Stimulated activated CD4-positive, alpha-beta T cell treated with anti-CD3 and anti-CD28 coated beads, TNF-alpha, amount 100 ng/mL, for 48 hours (primary cell): Measurements from ENCODE around the gene OSBPL1A.
A peak's percentile ranks its signal among the peaks of the same experiment; 100 is the strongest.

Experiments
- DNase-seq, 3 donors: peaks; one replicate each; pipeline ENCODE4 v3.0.0-alpha.2; 2020; ENCODE audit warnings: low read depth in 3 of 3

OSBPL1A gene

GRCh38 chr18:24397694-24398368 is at the start of gene OSBPL1A:
OSBPL1A (minus strand) TSS chr18:24397824; CDS start chr18:24377533, 20,291 bp downstream.
- DNase-seq, result peak; percentile 52 to 66 (median 58)

- no peak for DNase-seq
Measured at GRCh38 chr18:24446953-24447538, 49.4 kb upstream of the OSBPL1A start.

GRCh38 chr18:24446453-24446852 is 48.8 kb upstream of the OSBPL1A start:
- DNase-seq, result no peak

- DNase-seq, result no peak
Measured at GRCh38 chr18:24443870-24444269, 46.2 kb upstream of the OSBPL1A start.

GRCh38 chr18:24436939-24437338 is 39.3 kb upstream of the OSBPL1A start:
- no peak for DNase-seq

- DNase-seq, result no peak
Measured at GRCh38 chr18:24432618-24433017, 35.0 kb upstream of the OSBPL1A start.

GRCh38 chr18:24429188-24429587 is 31.6 kb upstream of the OSBPL1A start:
- DNase-seq, result no peak

GRCh38 chr18:24428709-24429108 is 31.1 kb upstream of the OSBPL1A start:
- DNase-seq, result no peak

- no peak for DNase-seq
Measured at GRCh38 chr18:24427484-24427883, 29.9 kb upstream of the OSBPL1A start.

- DNase-seq, result peak; percentile 58 to 74 (median 60)
Measured at GRCh38 chr18:24426398-24427294, 29.0 kb upstream of the OSBPL1A start, which contains the start of gene IMPACT. IMPACT (plus strand) TSS chr18:24426670; CDS start chr18:24426757, 87 bp downstream.

- DNase-seq, result no peak
Measured at GRCh38 chr18:24426073-24426397, 28.4 kb upstream of the OSBPL1A start.

- no peak for DNase-seq
Measured at GRCh38 chr18:24421831-24422230, 24.2 kb upstream of the OSBPL1A start.

- no peak for DNase-seq
Measured at GRCh38 chr18:24420551-24420950, 22.9 kb upstream of the OSBPL1A start.

- no peak for DNase-seq
Measured at GRCh38 chr18:24417480-24417879, 19.9 kb upstream of the OSBPL1A start.

- peak in 1 of 3 donors; percentile 31 for DNase-seq
Measured at GRCh38 chr18:24414349-24415003, 16.9 kb upstream of the OSBPL1A start.

GRCh38 chr18:24413148-24413547 is 15.5 kb upstream of the OSBPL1A start:
- no peak for DNase-seq

GRCh38 chr18:24408496-24408895 is 10.9 kb upstream of the OSBPL1A start:
- DNase-seq, result no peak

- no peak for DNase-seq
Measured at GRCh38 chr18:24404591-24404990, 7.0 kb upstream of the OSBPL1A start.

- no peak for DNase-seq
Measured at GRCh38 chr18:24403076-24403475, 5.5 kb upstream of the OSBPL1A start.

- no peak for DNase-seq
Measured at GRCh38 chr18:24402209-24402785, 4.7 kb upstream of the OSBPL1A start.

GRCh38 chr18:24400587-24400986 is 3.0 kb upstream of the OSBPL1A start:
- no peak for DNase-seq

- DNase-seq, result no peak
Measured at GRCh38 chr18:24398540-24398939, 916 bp upstream of the OSBPL1A start.
